Esophagus (tissue), 2 donors: Measurements from ENCODE around the gene MYO7A. TPM values are rescaled to one million over a fixed set of nuclear protein-coding genes. Genes with fewer than 3 reads are reported as not detected.

Experiments used
- H3K27ac ChIP-seq, 2 donors: one replicate each; pipeline ENCODE4 v1.5.1; 2013; ENCODE audit warnings: low read depth in 2 of 2, mild to moderate bottlenecking in 2 of 2, inconsistent platforms in 1 of 2, low read length in 1 of 2, moderate library complexity in 1 of 2
- H3K27me3 ChIP-seq, 2 donors: one replicate each; pipeline ENCODE4 v1.6.1; 2013; ENCODE audit warnings: low read length in 2 of 2, control low read depth in 1 of 2, mild to moderate bottlenecking in 1 of 2; ENCODE audit not compliant: insufficient read depth in 2 of 2, control insufficient read depth in 1 of 2
- H3K36me3 ChIP-seq, 2 donors: one replicate each; pipeline ENCODE4 v1.6.1; 2013; ENCODE audit warnings: low read length in 1 of 2; ENCODE audit not compliant: control insufficient read depth in 2 of 2, insufficient read depth in 2 of 2
- H3K4me1 ChIP-seq, 2 donors: one replicate each; pipeline ENCODE4 v1.6.1; 2013; ENCODE audit warnings: low read length in 1 of 2; ENCODE audit not compliant: control insufficient read depth in 2 of 2, insufficient read depth in 2 of 2
- H3K4me3 ChIP-seq, 2 donors: one replicate each; pipeline ENCODE4 v1.5.1; 2013; ENCODE audit warnings: low read length in 2 of 2, mild to moderate bottlenecking in 2 of 2, low read depth in 1 of 2, moderate library complexity in 1 of 2
- H3K9me3 ChIP-seq, 2 donors: one replicate each; pipeline ENCODE4 v1.6.1; 2013; ENCODE audit warnings: mild to moderate bottlenecking in 2 of 2, low read depth in 1 of 2, low read length in 1 of 2, moderate library complexity in 1 of 2; ENCODE audit not compliant: control insufficient read depth in 2 of 2, insufficient read depth in 1 of 2
- WGBS, 2 donors: extraction: QIAGEN DNeasy Blood & Tissue Kit; methylation state at CpG; one replicate each; pipeline ENCODE4 v1.1.7; 2013; 5-methylcytosine and 5-hydroxymethylcytosine counted together
- polyA plus RNA-seq, 2 donors: library from polyadenylated mRNA; stranded (reverse); fragments of 200-250 nt; gene quantifications; one replicate each; pipeline ENCODE4 v1.2.3, GENCODE V29; 2013
- donor health status: healthy with polysubstance abuse.
- donor health status: Bipolar disorder and iron deficiency.

The MYO7A gene
- polyA plus RNA-seq, 2 donors = 1.1 to 1.2 TPM

- 85 to 88% methylated on average over 15 of the region's 15 CpGs for WGBS, 2 donors
- no peaks in the 10 kb centered on the region for H3K4me1 ChIP-seq
- no peaks in the 10 kb centered on the region for H3K9me3 ChIP-seq
- H3K27ac ChIP-seq = no peak overlapping the region
- no peaks in the 10 kb centered on the region for H3K36me3 ChIP-seq
- no peaks in the 10 kb centered on the region for H3K27me3 ChIP-seq
- H3K4me3 ChIP-seq = no peak overlapping the region
Measured at GRCh38 chr11:77184136-77184860, 56.3 kb downstream of the MYO7A start.

DNA sequence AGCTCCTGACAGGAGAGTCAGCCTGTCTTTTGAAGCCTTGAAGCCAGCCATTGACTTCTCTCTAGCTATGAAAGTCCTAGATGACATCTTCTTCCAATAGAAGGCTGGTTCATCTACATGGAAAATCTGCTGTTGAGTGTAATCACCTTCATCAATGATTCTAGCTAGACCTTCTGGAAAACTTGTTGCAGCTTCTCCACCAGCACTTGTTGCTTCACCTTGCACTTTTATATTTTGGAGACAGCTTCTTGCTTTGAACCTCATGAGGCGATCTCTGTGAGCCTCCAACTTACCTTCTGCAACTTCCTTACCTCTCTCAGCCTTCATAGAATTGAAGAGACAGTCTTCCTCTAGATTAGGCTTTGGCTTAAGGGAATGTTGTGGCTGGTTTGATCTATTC, 58.3 kb downstream of the MYO7A start:
- H3K27ac ChIP-seq = no peak overlapping the region
- peaks cover 0 to 2% of the 10 kb centered on the region in 2 donors for H3K4me1 ChIP-seq
- H3K36me3 ChIP-seq = no peaks in the 10 kb centered on the region
- H3K9me3 ChIP-seq = no peaks in the 10 kb centered on the region
- H3K27me3 ChIP-seq = no peaks in the 10 kb centered on the region
- no peak overlapping the region for H3K4me3 ChIP-seq
- WGBS, 2 donors = 83 to 89% methylated on average over 1 of the region's 1 CpG

GRCh38 chr11:77187111-77187750, 59.2 kb downstream of the MYO7A start:
- WGBS, 2 donors = 80 to 88% methylated on average over 9 of the region's 9 CpGs
- H3K36me3 ChIP-seq = no peaks in the 10 kb centered on the region
- H3K9me3 ChIP-seq = no peaks in the 10 kb centered on the region
- no peak overlapping the region for H3K27ac ChIP-seq
- no peak overlapping the region for H3K4me3 ChIP-seq
- no peaks in the 10 kb centered on the region for H3K27me3 ChIP-seq
- H3K4me1 ChIP-seq = peaks cover 0 to 6% of the 10 kb centered on the region in 2 donors

DNA sequence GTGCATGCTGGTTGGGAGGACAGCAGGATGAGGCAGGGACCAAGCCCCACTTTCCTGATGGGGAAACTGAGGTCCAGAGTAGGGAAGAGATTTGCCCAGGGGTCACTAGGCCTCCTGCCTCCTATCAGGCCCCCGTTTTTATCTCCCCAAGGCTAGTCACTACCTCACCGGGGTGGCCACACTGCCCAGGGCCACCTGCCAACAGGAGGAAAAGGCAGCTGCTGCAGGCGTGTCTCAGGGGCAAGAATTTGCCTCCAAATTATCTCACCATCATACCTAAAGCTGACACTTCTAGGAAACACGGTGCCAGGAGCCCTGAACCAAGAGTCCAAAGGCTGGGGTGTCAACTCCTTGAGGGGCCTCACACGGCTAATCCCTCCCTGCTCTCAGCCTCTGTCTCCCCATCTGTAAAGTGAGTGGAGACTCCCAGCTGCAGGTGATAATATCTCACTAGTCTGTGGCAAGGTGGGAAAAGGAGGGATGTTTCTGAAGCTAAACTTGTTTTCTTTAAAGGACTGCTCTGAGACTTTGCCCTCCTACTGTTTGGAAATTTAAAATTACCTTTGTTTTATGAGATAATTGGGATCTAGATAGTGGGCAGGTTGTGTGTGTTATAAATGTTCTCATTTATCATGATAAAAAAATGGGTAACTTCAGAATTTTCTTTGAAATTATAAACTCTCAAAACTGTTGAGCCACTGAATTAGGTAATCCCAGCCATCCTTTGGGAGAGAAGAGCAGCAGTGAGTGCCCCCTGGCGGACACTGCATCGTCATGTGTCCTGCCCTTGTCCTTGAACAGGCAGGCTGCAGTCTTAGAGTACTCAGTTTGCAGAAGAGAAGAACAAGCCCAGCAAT, 60.0 kb downstream of the MYO7A start:
- 53 to 58% methylated on average over 7 of the region's 7 CpGs for WGBS, 2 donors

GRCh38 chr11:77188633-77189491, 60.8 kb downstream of the MYO7A start:
- WGBS, 2 donors = 80 to 81% methylated on average over 18 of the region's 18 CpGs

More for the DNA sequence above, 60.0 kb downstream of the MYO7A start:
- Histone ChIP-seq H3K27ac (no peak overlapping the region), H3K9me3 (peaks cover 0 to 2% of the 10 kb centered on the region in 2 donors), H3K4me3 (no peak overlapping the region), H3K4me1 (peaks cover 0 to 6% of the 10 kb centered on the region in 2 donors), H3K27me3 (no peaks in the 10 kb centered on the region), H3K36me3 (no peaks in the 10 kb centered on the region)

GRCh38 chr11:77189588-77190210, 61.7 kb downstream of the MYO7A start:
- WGBS, 2 donors = 86 to 88% methylated on average over 28 of the region's 28 CpGs
- Histone ChIP-seq H3K27me3 (no peaks in the 10 kb centered on the region), H3K27ac (no peak overlapping the region), H3K4me3 (no peak overlapping the region), H3K4me1 (peaks cover 0 to 6% of the 10 kb centered on the region in 2 donors), H3K9me3 (peaks cover 0 to 2% of the 10 kb centered on the region in 2 donors), H3K36me3 (no peaks in the 10 kb centered on the region)

More at GRCh38 chr11:77188633-77189491, 60.8 kb downstream of the MYO7A start:
- Histone ChIP-seq H3K4me1 (peaks cover 0 to 6% of the 10 kb centered on the region in 2 donors), H3K9me3 (peaks cover 0 to 2% of the 10 kb centered on the region in 2 donors), H3K36me3 (no peaks in the 10 kb centered on the region), H3K4me3 (no peak overlapping the region), H3K27ac (no peak overlapping the region), H3K27me3 (no peaks in the 10 kb centered on the region)

DNA sequence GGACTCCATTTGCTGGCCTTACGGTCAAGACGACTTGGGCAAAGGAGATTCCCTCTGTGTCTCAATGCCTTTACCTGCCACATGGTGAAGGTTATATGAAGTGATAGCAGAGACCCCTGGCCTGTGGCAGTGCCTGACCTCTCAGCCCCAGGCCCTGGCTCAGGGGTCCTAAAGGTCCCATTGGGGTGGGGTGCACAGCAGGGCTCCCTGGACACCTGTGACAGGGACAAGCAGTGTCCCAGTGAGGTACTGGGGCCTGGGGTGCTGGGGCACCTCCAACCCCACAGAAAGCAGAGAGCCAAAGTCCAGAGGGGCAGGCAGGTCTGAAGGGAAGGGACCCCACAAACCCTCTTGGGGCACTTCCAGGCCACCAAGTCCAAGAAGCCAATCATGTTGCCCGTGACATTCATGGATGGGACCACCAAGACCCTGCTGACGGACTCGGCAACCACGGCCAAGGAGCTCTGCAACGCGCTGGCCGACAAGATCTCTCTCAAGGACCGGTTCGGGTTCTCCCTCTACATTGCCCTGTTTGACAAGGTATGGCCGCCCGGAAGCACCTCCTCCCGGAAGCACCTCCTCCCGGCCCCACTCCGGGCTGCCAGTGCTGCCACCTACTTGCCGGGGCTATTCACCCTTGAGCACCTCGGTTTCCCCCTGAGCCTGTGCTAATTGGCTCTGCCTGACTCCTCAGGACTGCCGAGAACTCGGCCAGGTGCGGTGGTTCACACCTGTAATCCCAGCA, 62.5 kb downstream of the MYO7A start:
- Histone ChIP-seq H3K36me3 (no peaks in the 10 kb centered on the region), H3K4me1 (peaks cover 0 to 6% of the 10 kb centered on the region in 2 donors), H3K9me3 (peaks cover 0 to 2% of the 10 kb centered on the region in 2 donors), H3K4me3 (no peak overlapping the region), H3K27me3 (no peaks in the 10 kb centered on the region), H3K27ac (no peak overlapping the region)
- 90 to 96% methylated on average over 21 of the region's 21 CpGs for WGBS, 2 donors

DNA sequence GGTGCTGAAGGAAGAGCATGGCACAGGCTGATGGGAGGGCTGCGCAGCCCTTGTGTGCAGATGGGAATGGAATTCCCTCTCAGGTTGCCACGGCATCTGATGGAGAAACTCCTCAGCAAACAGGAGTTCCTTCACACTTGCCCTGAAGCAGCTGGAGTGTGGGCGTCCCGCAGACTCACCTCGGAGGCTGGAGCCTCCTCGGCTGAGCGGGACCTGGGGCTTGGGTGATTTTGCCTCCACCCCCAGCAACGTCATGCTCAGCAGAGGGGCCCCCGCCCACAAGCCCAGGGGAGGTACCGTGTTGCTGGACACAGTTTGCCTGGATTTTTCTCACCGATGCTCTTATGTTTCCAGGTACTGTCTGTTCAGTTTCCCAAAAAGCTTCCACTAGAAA, 63.4 kb downstream of the MYO7A start:
- no peak overlapping the region for H3K4me3 ChIP-seq
- no peaks in the 10 kb centered on the region for H3K27me3 ChIP-seq
- H3K27ac ChIP-seq = no peak overlapping the region
- H3K4me1 ChIP-seq = peaks cover 0 to 6% of the 10 kb centered on the region in 2 donors
- 63 to 79% methylated on average over 11 of the region's 11 CpGs for WGBS, 2 donors
- no peaks in the 10 kb centered on the region for H3K36me3 ChIP-seq
- peaks cover 0 to 2% of the 10 kb centered on the region in 2 donors for H3K9me3 ChIP-seq
